ENCODE data around the gene TMEM131L. TPM values are rescaled to one million over a fixed set of nuclear protein-coding genes. Genes with fewer than 3 reads are reported as not detected.
"Not testable (repeated sequence)": the region's sequence is repeated elsewhere in the genome, so short reads cannot be mapped to it uniquely, and the experiment has no call there.

The TMEM131L gene
- total and polyA plus RNA-seq, 7 donors = 0.60 to 27.2 (median 12.1) TPM

GRCh38 chr4:153451911-153452657, 14.1 kb upstream of the TMEM131L start:
- Histone ChIP-seq H3K36me3 (no peaks in the 10 kb centered on the region), H3K4me1 (peaks cover 0 to 16% (median 12%) of the 10 kb centered on the region in 4 donors), H3K27ac (no peak overlapping the region), H3K9me3 (no peaks in the 10 kb centered on the region), H3K4me3 (no peak overlapping the region), H3K27me3 (no peaks in the 10 kb centered on the region)
- no peak for TF ChIP-seq POLR2AphosphoS5 (IDR thresholded peaks at IDR 0.05)
- TF ChIP-seq POLR2A (IDR thresholded peaks at IDR 0.05) = no peak
- no peak for TF ChIP-seq EP300 (IDR thresholded peaks at IDR 0.05)
- TF ChIP-seq CTCF (IDR thresholded peaks at IDR 0.05) = no peak
- 90 to 95% methylated on average over 27 of the region's 27 CpGs for WGBS, 2 donors
- no peak for DNase-seq
- intact Hi-C loops (cut with DNase I) = no loop called here

GRCh38 chr4:153452658-153453378, 13.3 kb upstream of the TMEM131L start:
- Histone ChIP-seq H3K9me3 (no peaks in the 10 kb centered on the region), H3K36me3 (no peaks in the 10 kb centered on the region), H3K4me1 (peaks cover 0 to 11% (median 9%) of the 10 kb centered on the region in 4 donors), H3K27ac (no peak overlapping the region), H3K4me3 (no peak overlapping the region), H3K27me3 (no peaks in the 10 kb centered on the region)
- intact Hi-C loops (cut with DNase I) = no loop called here
- WGBS, 2 donors = 96 to 97% methylated on average over 2 to 4 of the region's 4 CpGs
- no peak for DNase-seq
- TF ChIP-seq POLR2AphosphoS5 (IDR thresholded peaks at IDR 0.05) (no peak), CTCF (IDR thresholded peaks at IDR 0.05) (no peak), POLR2A (IDR thresholded peaks at IDR 0.05) (no peak), EP300 (IDR thresholded peaks at IDR 0.05) (no peak)

- no peak for DNase-seq
- 93 to 95% methylated on average over 8 of the region's 8 CpGs for WGBS, 2 donors
- H3K4me1 ChIP-seq = peaks cover 0 to 5% (median 3%) of the 10 kb centered on the region in 4 donors
- H3K27me3 ChIP-seq = no peaks in the 10 kb centered on the region
- TF ChIP-seq POLR2AphosphoS5 (IDR thresholded peaks at IDR 0.05) = no peak
- TF ChIP-seq EP300 (IDR thresholded peaks at IDR 0.05) = no peak
- no peak for TF ChIP-seq CTCF (IDR thresholded peaks at IDR 0.05)
- no peak for TF ChIP-seq POLR2A (IDR thresholded peaks at IDR 0.05)
- H3K9me3 ChIP-seq = no peaks in the 10 kb centered on the region
- no peak overlapping the region for H3K4me3 ChIP-seq
- H3K27ac ChIP-seq = no peak overlapping the region
- intact Hi-C loops (cut with DNase I) = no loop called here
- no peaks in the 10 kb centered on the region for H3K36me3 ChIP-seq
These were observed 12.8 kb upstream of the TMEM131L start for GRCh38 chr4:153453402-153453801.

GRCh38 chr4:153458969-153459368, 7.2 kb upstream of the TMEM131L start:
- Histone ChIP-seq H3K4me3 (no peak overlapping the region), H3K9me3 (no peaks in the 10 kb centered on the region), H3K4me1 (peaks cover 0 to 3% (median 0%) of the 10 kb centered on the region in 4 donors), H3K27ac (no peak overlapping the region), H3K36me3 (no peaks in the 10 kb centered on the region), H3K27me3 (no peaks in the 10 kb centered on the region)
- no peak for DNase-seq
- intact Hi-C loops (cut with DNase I) = no loop called here
- TF ChIP-seq EP300 (IDR thresholded peaks at IDR 0.05) (no peak), POLR2AphosphoS5 (IDR thresholded peaks at IDR 0.05) (no peak), CTCF (IDR thresholded peaks at IDR 0.05) (no peak), POLR2A (IDR thresholded peaks at IDR 0.05) (no peak)
- 37 to 61% methylated on average over 1 of the region's 1 CpG for WGBS, 2 donors

GRCh38 chr4:153461549-153461948, 4.6 kb upstream of the TMEM131L start:
- not testable (repeated sequence) for DNase-seq, H3K4me3 ChIP-seq, H3K27me3 ChIP-seq, H3K9me3 ChIP-seq, H3K27ac ChIP-seq, H3K36me3 ChIP-seq
- intact Hi-C loops (cut with DNase I) = loop anchor here (10.0 kb wide), 1 partner anchor 337 kb away; no protein-coding TSS in a partner anchor
- WGBS, 2 donors = 92 to 95% methylated on average over 4 of the region's 4 CpGs
- H3K4me1 ChIP-seq = peaks cover 0 to 22% (median 14%) of the 10 kb centered on the region in 4 donors
